Posterior cingulate gyrus (tissue), 11 donors: Measurements from ENCODE around the gene PRKG1.

ENCODE experiments used
- DNase-seq, 10 donors: peaks; one replicate each; pipeline versions ENCODE4 v3.0.0 to v3.0.0-alpha.2; 2020 to 2021; ENCODE audit warnings: mixed read lengths in 3 of 10
- intact Hi-C: fragments of 100-400 bp; cut with DNase I; formaldehyde crosslinking; loops from one replicate; pipeline ENCODE4 v1.15.1; 2023

PRKG1 gene

DNA sequence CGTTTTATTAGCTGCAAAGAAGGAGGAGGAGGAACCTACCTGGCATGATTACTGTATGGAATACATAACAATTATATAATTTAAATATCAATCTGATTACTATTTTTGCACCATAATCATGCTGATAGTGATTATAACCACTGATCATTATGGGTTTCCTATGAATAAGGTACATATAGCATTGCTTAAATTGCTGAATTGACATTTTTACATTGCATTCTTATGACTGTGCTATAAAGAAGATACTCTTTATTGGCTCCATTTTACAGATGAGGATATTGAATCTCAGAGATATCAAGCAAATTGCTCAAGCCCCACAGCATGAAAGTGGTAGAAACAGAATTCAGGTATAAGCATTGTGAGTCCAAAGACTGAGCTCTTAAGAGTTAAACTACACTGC, 1262.9 kb downstream of the PRKG1 start:
- intact Hi-C loops = no loop called here
- DNase-seq = no peak

GRCh38 chr10:52343439-52343838, 1269.2 kb downstream of the PRKG1 start:
- intact Hi-C loops = no loop called here
- no peak for DNase-seq

- peak in 2 of 10 donors; percentile 61 to 76 for DNase-seq
- intact Hi-C loops = no loop called here
Observed at GRCh38 chr10:52346394-52347326, 1272.4 kb downstream of the PRKG1 start.

DNA sequence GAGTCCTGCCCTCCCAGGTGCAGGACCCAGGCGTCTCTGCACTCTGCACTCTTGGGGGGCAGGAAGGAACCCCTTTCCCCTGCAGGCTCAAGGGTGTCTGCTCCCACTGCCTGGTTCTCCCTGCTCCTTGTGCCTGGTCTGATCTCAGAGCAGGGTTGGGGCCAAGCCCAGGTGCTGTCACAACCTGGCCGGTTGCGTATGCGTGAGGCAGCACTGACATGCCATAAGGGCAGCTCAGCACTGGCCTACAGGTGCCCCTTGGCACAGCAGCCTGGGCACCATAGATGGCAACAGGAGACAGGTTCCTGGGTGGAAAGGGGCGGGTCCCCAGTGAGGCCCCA, 1273.0 kb downstream of the PRKG1 start:
- no peak for DNase-seq
- intact Hi-C loops = no loop called here
